KMS-11 (cell line): ENCODE results near the gene LRRC53.

Source experiments
- H2AFZ ChIP-seq: fragments of 200-600 bp; sonication (generic); 2 replicates; pipeline ENCODE4 v1.6.1; 2016; ENCODE audit warnings: antibody characterized with exemption, mixed run types, low read depth
- H3K27ac ChIP-seq: fragments of 200-600 bp; sonication (generic); 2 replicates; pipeline ENCODE4 v1.6.1; 2016; ENCODE audit warnings: mild to moderate bottlenecking, mixed run types
- H3K27me3 ChIP-seq: fragments of 200-600 bp; sonication (generic); 2 replicates; pipeline ENCODE4 v1.6.1; 2017; ENCODE audit warnings: mild to moderate bottlenecking, low read depth, mixed run types, moderate library complexity; ENCODE audit not compliant: insufficient read depth
- H3K36me3 ChIP-seq: fragments of 200-600 bp; sonication (generic); 2 replicates; pipeline ENCODE4 v1.6.1; 2017; ENCODE audit warnings: mild to moderate bottlenecking, mixed run types; ENCODE audit not compliant: insufficient read depth
- H3K4me1 ChIP-seq: fragments of 200-600 bp; sonication (generic); 2 replicates; pipeline ENCODE4 v1.6.1; 2016; ENCODE audit warnings: mild to moderate bottlenecking, low read depth, mixed run types; ENCODE audit not compliant: poor library complexity, severe bottlenecking
- H3K4me2 ChIP-seq: fragments of 200-600 bp; sonication (generic); 2 replicates; pipeline ENCODE4 v1.7.0; 2016; ENCODE audit warnings: mild to moderate bottlenecking, mixed run types
- H3K4me3 ChIP-seq: fragments of 200-600 bp; sonication (generic); IDR thresholded peaks from 2 replicates; pipeline ENCODE4 v1.6.1; 2017; ENCODE audit warnings: low read depth, low read length, mixed read lengths; ENCODE audit not compliant: insufficient read depth
- H3K79me2 ChIP-seq: fragments of 200-600 bp; sonication (generic); 2 replicates; pipeline ENCODE4 v1.6.1; 2016; ENCODE audit warnings: low read depth, mixed run types; ENCODE audit not compliant: insufficient read depth
- H3K9ac ChIP-seq: fragments of 200-600 bp; sonication (generic); 2 replicates; pipeline ENCODE4 v1.6.1; 2016; ENCODE audit warnings: mild to moderate bottlenecking, mixed run types
- H4K20me1 ChIP-seq: fragments of 200-600 bp; sonication (generic); 2 replicates; pipeline ENCODE4 v1.6.1; 2016; ENCODE audit warnings: mild to moderate bottlenecking, mixed run types; ENCODE audit not compliant: insufficient read depth
- CTCF ChIP-seq: fragments of 200-600 bp; sonication (generic); conservative IDR thresholded peaks from 2 replicates; pipeline ENCODE4 v1.6.1; 2017; ENCODE audit warnings: low read depth, mild to moderate bottlenecking, antibody characterized with exemption, low read length, moderate library complexity, mixed read lengths

Gene LRRC53

GRCh38 chr1:74432325-74432724 is 80.1 kb downstream of the LRRC53 start:
- no peaks in the 10 kb centered on the region for H3K79me2 ChIP-seq
- H4K20me1 ChIP-seq: no peaks in the 10 kb centered on the region
- no peak overlapping the region for H3K4me2 ChIP-seq
- TF ChIP-seq CTCF: no peak
- H3K27me3 ChIP-seq: no peaks in the 10 kb centered on the region
- no peak overlapping the region for H3K27ac ChIP-seq
- H3K4me3 ChIP-seq: no peak overlapping the region
- H3K9ac ChIP-seq: no peak overlapping the region
- no peak overlapping the region for H2AFZ ChIP-seq
- no peaks in the 10 kb centered on the region for H3K4me1 ChIP-seq
- no peaks in the 10 kb centered on the region for H3K36me3 ChIP-seq

GRCh38 chr1:74431531-74431930 is 80.9 kb downstream of the LRRC53 start:
- H3K9ac ChIP-seq: no peak overlapping the region
- no peaks in the 10 kb centered on the region for H3K36me3 ChIP-seq
- no peaks in the 10 kb centered on the region for H3K27me3 ChIP-seq
- H3K79me2 ChIP-seq: no peaks in the 10 kb centered on the region
- H3K4me3 ChIP-seq: no peak overlapping the region
- H3K4me2 ChIP-seq: no peak overlapping the region
- no peaks in the 10 kb centered on the region for H4K20me1 ChIP-seq
- TF ChIP-seq CTCF: no peak
- no peak overlapping the region for H3K27ac ChIP-seq
- H3K4me1 ChIP-seq: no peaks in the 10 kb centered on the region
- H2AFZ ChIP-seq: no peak overlapping the region

- Histone ChIP-seq H3K4me3 (no peak overlapping the region), H3K27me3 (no peaks in the 10 kb centered on the region), H4K20me1 (no peaks in the 10 kb centered on the region), H3K4me1 (no peaks in the 10 kb centered on the region), H3K9ac (no peak overlapping the region), H3K79me2 (no peaks in the 10 kb centered on the region), H3K27ac (no peak overlapping the region), H2AFZ (no peak overlapping the region), H3K4me2 (no peak overlapping the region), H3K36me3 (no peaks in the 10 kb centered on the region)
- no peak for TF ChIP-seq CTCF
These were observed 82.0 kb downstream of the LRRC53 start for GRCh38 chr1:74430342-74430934.

- Histone ChIP-seq H3K4me3 (no peak overlapping the region), H3K4me2 (no peak overlapping the region), H3K4me1 (no peaks in the 10 kb centered on the region), H2AFZ (no peak overlapping the region), H4K20me1 (no peaks in the 10 kb centered on the region), H3K36me3 (no peaks in the 10 kb centered on the region), H3K27me3 (no peaks in the 10 kb centered on the region), H3K27ac (no peak overlapping the region), H3K79me2 (no peaks in the 10 kb centered on the region), H3K9ac (no peak overlapping the region)
- TF ChIP-seq CTCF: no peak
These were observed 82.8 kb downstream of the LRRC53 start for GRCh38 chr1:74429580-74429979.
